GM18507 (cell line): ENCODE results near the gene SPRR2E.
"Not testable (repeated sequence)": the region's sequence is repeated elsewhere in the genome, so short reads cannot be mapped to it uniquely, and the experiment has no call there.

Source experiments
- DNase-seq: peaks from one replicate; pipeline ENCODE4 v3.0.0; 2011; ENCODE audit warnings: low read depth; ENCODE audit not compliant: insufficient read length; ENCODE audit errors: extremely low spot score
- FAIRE-seq: peaks from 2 replicates; lab custom pipeline; 2011; peaks lifted over from hg19 to GRCh38; lab: Jason Lieb, UNC

SPRR2E gene

GRCh38 chr1:153072806-153073726 lies 21.3 kb downstream of the SPRR2E start:
- FAIRE-seq = no peak
- no peak for DNase-seq

GRCh38 chr1:153071511-153071910 lies 22.8 kb downstream of the SPRR2E start, which contains the start of gene SPRR2B:
Gene SPRR2B, minus strand, starts transcription at chr1:153071611. Its CDS starts 772 bp downstream, at chr1:153070839.
- FAIRE-seq = no peak
- no peak for DNase-seq

DNA sequence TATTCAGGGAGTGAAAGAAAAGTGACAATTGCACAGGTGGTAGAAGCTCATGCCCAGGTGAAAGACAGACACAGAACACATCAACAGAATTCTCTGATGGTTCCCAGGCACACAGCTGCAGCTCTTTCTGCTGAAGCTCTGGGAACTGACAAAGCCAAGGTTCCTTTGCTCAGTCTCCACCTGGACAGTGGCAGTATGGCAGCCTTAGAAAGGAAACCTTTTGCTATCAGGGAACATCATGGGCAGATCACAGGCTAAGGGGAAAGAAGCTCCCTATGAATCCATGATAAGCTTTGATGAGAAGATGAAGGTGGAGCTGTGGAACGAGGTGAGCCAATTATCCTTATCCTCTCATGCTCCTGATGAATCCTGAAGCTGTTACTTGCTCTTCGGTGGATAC lies 24.1 kb downstream of the SPRR2E start:
- DNase-seq (no peak), FAIRE-seq (no peak)

DNA sequence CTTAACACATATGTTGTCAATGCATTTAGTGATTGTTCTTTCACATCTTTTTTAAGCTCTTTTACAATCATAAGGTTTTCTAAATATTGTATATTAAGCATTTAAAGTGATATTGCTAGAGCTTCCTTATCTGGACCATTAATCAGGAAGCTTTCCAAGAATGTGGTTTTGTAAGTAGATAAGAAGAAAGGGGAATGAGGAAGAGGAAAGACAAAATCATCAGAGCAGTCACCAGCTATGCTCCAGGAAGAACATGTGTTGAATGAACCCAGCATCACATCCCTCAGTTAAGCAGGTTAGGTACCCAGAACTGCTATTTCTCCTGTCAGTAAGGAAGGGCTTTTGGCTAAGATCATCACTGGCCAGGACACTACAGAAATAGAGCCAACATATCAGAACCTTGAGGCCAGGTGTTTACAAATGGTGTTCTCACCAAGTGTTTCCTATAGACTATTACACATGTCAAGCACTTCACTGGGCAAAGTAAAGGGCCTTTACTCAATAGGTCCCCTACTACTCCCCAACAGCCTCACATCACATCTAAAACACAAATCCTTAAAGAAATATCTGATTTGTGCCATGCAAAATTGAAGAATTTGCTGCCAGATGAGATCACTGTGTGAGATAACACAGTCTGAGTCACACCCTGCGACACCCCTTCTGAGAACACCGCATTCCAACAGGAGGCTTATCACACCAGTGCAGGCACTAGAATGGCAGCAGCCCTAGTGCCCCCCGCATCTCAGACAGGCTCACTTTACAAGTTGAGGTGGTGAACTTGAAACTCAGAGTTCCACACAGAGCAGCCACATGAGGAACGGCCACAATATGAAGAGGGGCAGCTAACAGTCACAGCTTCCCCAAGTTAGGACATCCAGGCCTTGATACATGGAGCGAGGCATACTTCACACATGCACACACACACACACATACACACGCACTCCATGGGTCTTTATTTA lies 35.2 kb downstream of the SPRR2E start:
- no peak for DNase-seq
- FAIRE-seq = no peak

- no peak for FAIRE-seq
Observed at GRCh38 chr1:153058154-153058553, 36.2 kb downstream of the SPRR2E start.

DNA sequence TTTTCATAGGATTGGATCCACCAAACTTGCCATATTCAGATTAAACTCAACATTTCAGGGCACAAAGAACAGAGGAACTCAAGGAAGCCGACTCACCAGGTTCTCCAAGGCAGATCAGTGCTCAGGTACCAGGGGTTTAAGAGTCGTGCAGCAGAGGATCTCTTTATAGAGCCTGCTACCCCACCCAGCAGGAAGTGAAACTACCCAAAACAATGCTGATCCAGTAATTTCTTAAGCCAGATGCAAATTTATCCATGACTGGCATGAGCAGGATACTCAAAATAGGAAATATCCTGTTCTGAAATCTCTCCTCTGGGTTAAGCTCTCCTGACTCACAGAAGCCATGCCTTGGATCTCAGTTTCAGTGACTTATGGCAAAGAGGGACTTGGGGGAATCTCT lies 37.0 kb downstream of the SPRR2E start, which contains the start of gene SPRR2A:
Gene SPRR2A, minus strand, starts transcription at position 138 of the 400 bp plus-strand sequence. CDS start 777 bp downstream, outside the sequence.
- FAIRE-seq (no peak), DNase-seq (no peak)

More at GRCh38 chr1:153058154-153058553, 36.2 kb downstream of the SPRR2E start:
- no peak for DNase-seq

DNA sequence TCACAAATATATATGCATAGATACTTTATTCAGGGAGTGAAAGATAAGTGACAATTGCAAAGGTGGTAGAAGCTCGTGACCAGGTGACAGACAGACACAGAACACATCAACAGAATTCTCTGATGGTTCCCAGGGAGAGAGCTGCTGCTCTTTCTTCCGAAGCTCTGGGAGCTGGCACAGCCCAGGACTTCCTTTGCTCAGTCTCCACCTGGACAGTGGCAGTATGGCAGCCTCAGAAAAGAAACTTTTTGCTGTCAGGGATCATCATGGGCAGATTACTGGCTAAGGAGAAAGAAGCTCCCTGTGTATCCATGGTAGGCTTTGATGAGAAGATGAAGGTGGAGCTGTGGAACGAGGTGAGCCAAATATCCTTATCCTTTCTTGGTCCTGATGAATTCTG lies 38.2 kb downstream of the SPRR2E start:
- not testable (repeated sequence) for DNase-seq, FAIRE-seq

- FAIRE-seq = no peak
- DNase-seq = no peak
Observed at GRCh38 chr1:153049211-153049610, 45.1 kb downstream of the SPRR2E start.
